ENCODE data around the gene KIF26B. TPM values are rescaled to one million over a fixed set of nuclear protein-coding genes. Genes with fewer than 3 reads are reported as not detected.

Gene KIF26B
- total and polyA plus RNA-seq, 8 donors = 0.15 to 3.2 (median 0.89) TPM; not detected in 1

- WGBS, 5 donors = 49 to 73% (median 54%) methylated on average over 5 of the region's 5 CpGs
- H3K4me3 ChIP-seq = no peak overlapping the region
- no peak overlapping the region for H3K27ac ChIP-seq
- TF ChIP-seq POLR2AphosphoS5 (IDR thresholded peaks at IDR 0.05) (no peak), POLR2A (IDR thresholded peaks at IDR 0.05) (no peak), EP300 (IDR thresholded peaks at IDR 0.05) (no peak)
- TF ChIP-seq, protein P1, sequence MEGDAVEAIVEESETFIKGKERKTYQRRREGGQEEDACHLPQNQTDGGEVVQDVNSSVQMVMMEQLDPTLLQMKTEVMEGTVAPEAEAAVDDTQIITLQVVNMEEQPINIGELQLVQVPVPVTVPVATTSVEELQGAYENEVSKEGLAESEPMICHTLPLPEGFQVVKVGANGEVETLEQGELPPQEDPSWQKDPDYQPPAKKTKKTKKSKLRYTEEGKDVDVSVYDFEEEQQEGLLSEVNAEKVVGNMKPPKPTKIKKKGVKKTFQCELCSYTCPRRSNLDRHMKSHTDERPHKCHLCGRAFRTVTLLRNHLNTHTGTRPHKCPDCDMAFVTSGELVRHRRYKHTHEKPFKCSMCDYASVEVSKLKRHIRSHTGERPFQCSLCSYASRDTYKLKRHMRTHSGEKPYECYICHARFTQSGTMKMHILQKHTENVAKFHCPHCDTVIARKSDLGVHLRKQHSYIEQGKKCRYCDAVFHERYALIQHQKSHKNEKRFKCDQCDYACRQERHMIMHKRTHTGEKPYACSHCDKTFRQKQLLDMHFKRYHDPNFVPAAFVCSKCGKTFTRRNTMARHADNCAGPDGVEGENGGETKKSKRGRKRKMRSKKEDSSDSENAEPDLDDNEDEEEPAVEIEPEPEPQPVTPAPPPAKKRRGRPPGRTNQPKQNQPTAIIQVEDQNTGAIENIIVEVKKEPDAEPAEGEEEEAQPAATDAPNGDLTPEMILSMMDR (IDR thresholded peaks at IDR 0.05) = no peak
- H3K36me3 ChIP-seq = no peaks in the 10 kb centered on the region
- peak in 1 of 2 donors; percentile 74 for DNase-seq
- no peaks in the 10 kb centered on the region for H3K9me3 ChIP-seq
- H3K27me3 ChIP-seq = no peaks in the 10 kb centered on the region
- intact Hi-C loops (cut with DNase I; ENCODE audit: low total_unique reads) = no loop called here
- no peaks in the 10 kb centered on the region for H3K4me1 ChIP-seq
Observed at GRCh38 chr1:245621589-245621988, 466.8 kb downstream of the KIF26B start.

DNA sequence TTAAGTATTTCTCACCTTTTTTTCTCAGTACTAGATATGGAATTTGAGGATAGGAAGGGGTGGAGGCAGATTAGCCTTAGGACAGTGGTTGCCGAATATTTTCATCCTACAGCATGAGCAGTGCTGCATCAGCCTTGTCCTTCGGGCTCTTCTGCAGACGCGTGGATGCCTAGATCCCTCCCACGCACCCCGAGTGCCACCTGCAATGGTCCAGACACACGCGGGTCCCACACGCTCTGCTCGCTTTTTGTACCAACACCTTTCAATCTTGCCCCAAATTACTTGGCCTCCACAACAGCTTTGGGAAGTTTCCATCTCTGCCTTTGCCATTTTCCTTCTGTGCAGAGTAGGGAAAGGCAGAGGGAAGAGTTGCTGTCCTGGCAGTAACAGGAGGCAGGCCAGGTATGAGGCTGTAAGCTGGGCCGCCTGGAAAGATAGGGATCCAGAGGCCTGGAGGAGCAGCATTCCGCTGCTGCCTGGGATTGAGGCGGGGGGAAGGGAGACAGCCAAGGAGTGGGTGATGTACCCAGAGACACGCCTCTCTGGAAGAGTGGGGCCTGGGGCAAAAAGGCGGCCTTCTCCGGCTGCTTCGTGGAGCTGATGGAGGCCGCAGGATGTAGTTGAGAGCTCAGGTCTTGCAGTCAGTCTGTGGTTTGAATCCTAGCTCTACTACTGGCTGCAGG, 467.7 kb downstream of the KIF26B start:
- Histone ChIP-seq H3K4me1 (no peaks in the 10 kb centered on the region), H3K9me3 (no peaks in the 10 kb centered on the region), H3K27me3 (no peaks in the 10 kb centered on the region), H3K4me3 (no peak overlapping the region), H3K36me3 (no peaks in the 10 kb centered on the region), H3K27ac (no peak overlapping the region)
- TF ChIP-seq POLR2AphosphoS5 (IDR thresholded peaks at IDR 0.05) (no peak), EP300 (IDR thresholded peaks at IDR 0.05) (no peak), POLR2A (IDR thresholded peaks at IDR 0.05) (no peak)
- TF ChIP-seq, protein P1 (IDR thresholded peaks at IDR 0.05) = no peak
- DNase-seq = no peak
- WGBS, 5 donors = 86 to 91% (median 89%) methylated on average over 18 of the region's 18 CpGs
- intact Hi-C loops (cut with DNase I; ENCODE audit: low total_unique reads) = no loop called here

DNA sequence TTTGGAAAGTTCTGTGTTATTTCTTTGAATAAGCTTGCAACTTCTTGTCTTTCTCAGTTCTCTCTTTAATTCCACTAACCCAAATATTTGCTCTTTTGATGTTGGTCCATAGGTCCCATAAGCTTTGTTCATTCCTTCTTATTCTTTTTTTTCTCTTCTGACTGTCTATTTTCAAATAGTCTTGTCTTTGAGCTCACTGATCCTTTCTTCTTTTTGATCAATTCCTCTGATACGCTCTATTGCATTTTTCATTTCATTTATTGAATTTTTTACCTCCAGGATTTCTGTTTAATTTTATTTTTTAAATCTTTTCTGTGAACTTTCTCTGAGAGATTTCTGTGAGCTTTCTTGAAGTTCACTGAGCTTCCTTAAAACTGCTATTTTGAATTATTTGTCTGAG, 486.6 kb downstream of the KIF26B start:
- H3K4me1 ChIP-seq = no peaks in the 10 kb centered on the region
- intact Hi-C loops (cut with DNase I; ENCODE audit: low total_unique reads) = no loop called here
- H3K27ac ChIP-seq = no peak overlapping the region
- 90 to 100% (median 93%) methylated on average over 1 of the region's 1 CpG for WGBS, 5 donors
- H3K9me3 ChIP-seq = peaks cover 0 to 20% (median 14%) of the 10 kb centered on the region in 4 donors
- no peaks in the 10 kb centered on the region for H3K36me3 ChIP-seq
- no peak for TF ChIP-seq EP300 (IDR thresholded peaks at IDR 0.05)
- TF ChIP-seq POLR2A (IDR thresholded peaks at IDR 0.05) = no peak
- no peak for TF ChIP-seq POLR2AphosphoS5 (IDR thresholded peaks at IDR 0.05)
- TF ChIP-seq, protein P1 (IDR thresholded peaks at IDR 0.05) = no peak
- H3K27me3 ChIP-seq = no peaks in the 10 kb centered on the region
- DNase-seq = no peak
- no peak overlapping the region for H3K4me3 ChIP-seq

DNA sequence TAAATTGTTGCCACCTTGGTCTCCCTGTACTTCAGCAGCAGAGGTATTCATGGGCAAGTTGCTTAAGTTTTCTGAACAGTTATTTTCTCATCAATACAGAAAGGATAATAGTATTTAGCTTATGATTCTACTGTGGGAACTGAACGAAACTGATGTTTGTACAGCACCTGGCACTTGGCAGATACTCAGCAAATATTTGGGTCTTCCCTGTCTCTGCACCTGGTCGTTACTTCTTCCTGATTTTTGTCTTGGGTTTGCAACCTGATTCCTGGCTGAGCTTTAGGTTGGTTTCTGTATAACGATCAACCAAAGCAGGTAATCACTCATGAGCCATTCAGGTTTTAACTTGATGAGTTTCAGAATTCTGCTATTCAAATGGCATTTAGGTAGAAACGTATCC, 490.6 kb downstream of the KIF26B start:
- Histone ChIP-seq H3K4me1 (no peaks in the 10 kb centered on the region), H3K4me3 (no peak overlapping the region), H3K36me3 (no peaks in the 10 kb centered on the region), H3K27ac (no peak overlapping the region), H3K9me3 (peaks cover 0 to 20% (median 14%) of the 10 kb centered on the region in 4 donors), H3K27me3 (no peaks in the 10 kb centered on the region)
- intact Hi-C loops (cut with DNase I; ENCODE audit: low total_unique reads) = no loop called here
- 37 to 64% (median 49%) methylated on average over 4 of the region's 4 CpGs for WGBS, 5 donors
- DNase-seq = no peak
- TF ChIP-seq, protein P1 (IDR thresholded peaks at IDR 0.05) = no peak
- TF ChIP-seq EP300 (IDR thresholded peaks at IDR 0.05) = no peak
- no peak for TF ChIP-seq POLR2A (IDR thresholded peaks at IDR 0.05)
- TF ChIP-seq POLR2AphosphoS5 (IDR thresholded peaks at IDR 0.05) = no peak

Measured in stomach (tissue), 9 donors.